T47D (cell line): ENCODE results near the gene PHF19.

Source experiments
- DNase-seq, 2 experiments: peaks; one replicate each; pipeline versions ENCODE4 v3.0.0 to v3.0.0-alpha.2; 2011 to 2012; ENCODE audit warnings: low read depth in 1 of 2, low spot score in 1 of 2
- JUND ChIP-seq: IDR thresholded peaks from 2 replicates; pipeline ENCODE4 v1.6.1; 2012; ENCODE audit warnings: low read depth
- in situ Hi-C: cut with HindIII; loops from 2 replicates; pipeline ENCODE4 v1.10.0; 2016; ENCODE audit warnings: low sequenced_read_pairs, low pct_unique_long_range_greater_than_20kb

Gene PHF19

DNA sequence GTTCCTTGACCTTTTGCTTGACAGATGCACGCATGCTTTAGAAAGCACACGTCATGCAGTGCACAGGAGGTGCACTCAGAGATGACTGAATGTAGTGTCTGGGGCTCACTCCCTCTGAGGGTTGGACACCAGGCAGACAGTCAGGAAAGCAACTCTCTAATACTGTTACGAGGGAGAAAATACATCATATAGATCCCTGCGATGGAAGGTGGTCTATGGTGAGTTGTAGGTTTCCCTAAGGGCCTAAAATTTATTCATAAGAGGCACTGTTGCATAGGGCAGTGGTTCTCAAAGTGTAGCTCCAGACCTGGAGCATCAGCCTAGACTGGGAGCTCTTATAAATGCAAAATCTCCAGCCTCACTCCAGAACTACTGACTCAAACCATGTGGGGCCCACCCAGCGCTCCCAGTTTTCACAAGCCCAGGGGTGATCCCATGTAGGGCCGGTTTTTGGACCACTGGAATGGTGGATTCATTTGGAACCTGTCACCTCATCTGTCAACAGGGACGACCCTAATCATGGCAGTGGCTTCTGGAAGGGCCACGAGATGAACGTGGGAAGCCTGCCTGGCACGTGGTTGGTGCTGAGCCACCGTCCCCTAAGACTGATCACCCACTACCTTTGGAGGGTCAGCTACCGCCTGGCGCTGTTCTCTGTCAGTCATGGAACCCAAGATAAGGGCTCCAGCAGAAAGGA lies 16.8 kb upstream of the PHF19 start:
- in situ Hi-C loops = no loop called here
- DNase-seq = no peak
- no peak for TF ChIP-seq JUND

GRCh38 chr9:120892748-120893610 lies 16.0 kb upstream of the PHF19 start:
- in situ Hi-C loops = no loop called here

GRCh38 chr9:120891884-120892747 lies 15.1 kb upstream of the PHF19 start:
- DNase-seq = no peak
- in situ Hi-C loops = no loop called here
- TF ChIP-seq JUND = no peak

More at GRCh38 chr9:120892748-120893610, 16.0 kb upstream of the PHF19 start:
- DNase-seq = no peak
- TF ChIP-seq JUND = no peak

- DNase-seq = no peak
- TF ChIP-seq JUND = no peak
- in situ Hi-C loops = no loop called here
Measured at GRCh38 chr9:120891245-120891883, 14.4 kb upstream of the PHF19 start.

GRCh38 chr9:120890320-120891244 lies 13.6 kb upstream of the PHF19 start:
- TF ChIP-seq JUND = no peak
- DNase-seq = no peak
- in situ Hi-C loops = no loop called here

DNA sequence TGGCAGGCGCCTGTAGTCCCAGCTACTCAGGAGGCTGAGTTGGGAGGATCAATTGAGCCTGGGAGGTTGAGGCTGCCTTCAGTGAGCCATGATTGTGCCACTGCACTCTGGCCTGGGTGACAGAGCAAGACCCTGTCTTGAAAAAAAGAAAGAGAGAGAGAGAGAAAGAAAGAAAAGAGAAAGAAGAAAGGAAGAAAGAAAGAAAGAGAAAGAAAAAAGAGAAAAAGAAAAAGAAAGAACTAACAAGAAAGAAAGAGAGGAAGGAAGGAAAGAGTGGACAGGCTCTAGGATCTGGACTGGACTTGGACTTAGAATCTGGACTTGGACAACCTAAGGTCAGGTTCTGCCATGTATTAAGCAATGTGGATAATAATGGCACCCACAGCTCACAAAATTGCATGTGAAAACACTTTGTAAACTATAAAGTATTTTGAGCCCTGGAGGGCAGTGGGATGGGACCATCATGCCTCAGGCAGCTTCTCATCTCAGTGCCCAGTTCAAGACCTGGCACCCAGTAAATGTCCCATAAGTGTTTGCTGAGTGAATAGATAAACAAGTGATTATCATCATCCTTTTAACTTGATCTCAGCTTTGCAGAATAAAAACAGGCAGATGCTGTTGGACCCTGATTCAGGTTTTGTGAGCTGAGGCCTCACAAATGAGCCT lies 12.8 kb upstream of the PHF19 start:
- no peak for DNase-seq
- in situ Hi-C loops = no loop called here
- TF ChIP-seq JUND = no peak

DNA sequence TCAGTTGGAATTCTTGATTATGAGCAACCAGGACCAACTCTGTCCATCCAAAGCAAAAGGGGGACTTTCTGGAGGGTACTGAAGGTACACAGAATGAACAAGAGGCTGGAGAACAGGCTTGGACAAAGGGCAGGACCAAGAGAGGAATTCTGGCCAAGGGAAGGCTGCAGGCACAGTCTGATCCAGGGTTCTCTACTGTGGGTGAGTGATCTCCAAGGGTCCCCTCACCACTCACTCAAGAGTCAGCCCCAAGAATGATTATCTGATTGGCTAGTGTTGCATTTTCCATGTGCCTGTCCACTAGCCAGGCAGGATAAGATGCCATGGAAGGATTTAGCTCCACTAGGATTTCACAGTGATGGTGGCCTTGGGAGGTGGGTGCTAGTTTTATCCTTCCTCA lies 11.6 kb upstream of the PHF19 start:
- no peak for DNase-seq
- in situ Hi-C loops = no loop called here
- no peak for TF ChIP-seq JUND

DNA sequence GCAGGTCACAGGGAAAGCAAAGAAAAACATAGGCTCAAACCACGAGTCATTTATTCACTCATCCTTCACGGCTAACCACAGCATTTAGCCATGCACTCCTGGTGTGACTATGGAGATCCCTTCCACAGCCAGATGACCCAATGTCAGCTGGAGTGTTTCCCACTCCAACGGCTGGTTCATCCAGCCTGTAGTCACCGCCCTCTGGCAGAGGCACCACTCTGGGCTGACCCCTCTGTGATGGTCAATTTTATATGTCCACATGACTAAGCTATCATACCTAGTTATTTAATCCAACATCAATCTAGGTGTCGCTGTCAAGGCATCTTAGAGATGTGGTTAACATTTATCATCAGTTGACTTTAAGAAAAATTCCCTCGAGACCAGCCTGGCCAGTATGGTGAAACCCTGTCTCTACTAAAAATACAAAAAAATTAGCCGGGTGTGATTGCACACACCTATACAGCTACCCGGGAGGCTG lies 9.5 kb upstream of the PHF19 start:
- in situ Hi-C loops = no loop called here

GRCh38 chr9:120885958-120886357 lies 9.0 kb upstream of the PHF19 start:
- in situ Hi-C loops = no loop called here
- no peak for DNase-seq
- TF ChIP-seq JUND = no peak

More for the DNA sequence above, 9.5 kb upstream of the PHF19 start:
- DNase-seq = no peak
- no peak for TF ChIP-seq JUND

DNA sequence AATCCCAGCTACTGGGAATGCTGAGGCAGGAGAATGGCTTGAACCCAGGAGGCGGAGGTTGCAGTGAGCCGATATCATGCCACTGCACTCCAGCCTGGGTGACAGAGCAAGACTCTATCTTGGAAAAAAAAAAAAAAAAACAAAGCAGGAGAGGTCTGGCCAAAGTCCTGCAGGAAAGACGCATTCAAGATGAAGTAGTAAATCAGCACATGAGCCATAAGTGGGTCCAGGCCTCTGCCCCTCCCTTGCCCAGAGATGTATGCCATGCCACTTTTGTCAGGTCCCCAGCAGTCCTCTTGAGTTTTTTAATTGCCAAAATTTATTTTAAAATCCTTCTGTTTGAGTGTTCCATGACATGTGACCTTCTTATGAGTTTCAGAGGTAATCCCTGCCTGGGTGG lies 8.5 kb upstream of the PHF19 start:
- in situ Hi-C loops = no loop called here
- DNase-seq = no peak
- no peak for TF ChIP-seq JUND

GRCh38 chr9:120883608-120883996 lies 6.6 kb upstream of the PHF19 start:
- DNase-seq = no peak
- in situ Hi-C loops = no loop called here
- TF ChIP-seq JUND = no peak
